Stimulated activated CD8-positive, alpha-beta memory T cell treated with anti-CD3 and anti-CD28 coated beads, Interleukin-15, amount 100 ng/mL, for 24 hours (primary cell): ENCODE data around the gene GRPR.
"Not testable (repeated sequence)": the region's sequence is repeated elsewhere in the genome, so short reads cannot be mapped to it uniquely, and the experiment has no call there.

ENCODE experiments used
- DNase-seq: peaks from one replicate; pipeline ENCODE4 v3.0.0-alpha.2; 2020; ENCODE audit warnings: low read depth

The GRPR gene

DNA sequence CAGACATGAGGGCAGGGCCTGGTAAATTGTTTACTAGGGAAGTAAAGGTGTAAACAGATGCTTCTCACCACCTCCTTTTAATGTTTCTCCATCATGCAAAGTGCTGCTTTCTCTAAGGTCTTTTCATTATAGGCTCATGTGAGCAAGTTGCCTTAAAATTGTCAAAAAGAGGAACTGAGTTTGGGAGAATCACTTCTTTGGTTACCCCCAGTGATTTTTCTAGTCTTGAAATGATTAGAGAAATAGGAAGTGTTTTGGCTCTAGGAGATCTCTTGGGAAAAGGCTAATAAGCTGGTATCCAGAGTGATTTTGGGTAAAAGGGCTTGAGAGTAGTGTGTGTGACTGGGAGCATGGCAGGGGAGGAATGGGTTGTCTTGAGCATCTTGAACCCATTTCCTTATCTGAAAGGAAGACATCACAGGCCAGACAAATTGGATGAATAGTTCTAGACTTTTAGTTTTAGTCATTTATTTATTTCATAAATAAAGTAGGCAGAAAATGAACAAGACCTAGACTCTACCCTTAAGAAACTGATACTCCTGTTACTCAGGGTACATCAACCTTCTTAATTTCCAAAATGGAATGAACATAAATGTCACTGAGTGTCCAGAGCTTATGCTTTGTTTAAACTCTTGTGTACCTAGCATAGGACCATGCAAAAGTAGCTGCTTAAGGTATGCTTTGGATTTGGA is 14.2 kb downstream of the GRPR start:
- no peak for DNase-seq

DNA sequence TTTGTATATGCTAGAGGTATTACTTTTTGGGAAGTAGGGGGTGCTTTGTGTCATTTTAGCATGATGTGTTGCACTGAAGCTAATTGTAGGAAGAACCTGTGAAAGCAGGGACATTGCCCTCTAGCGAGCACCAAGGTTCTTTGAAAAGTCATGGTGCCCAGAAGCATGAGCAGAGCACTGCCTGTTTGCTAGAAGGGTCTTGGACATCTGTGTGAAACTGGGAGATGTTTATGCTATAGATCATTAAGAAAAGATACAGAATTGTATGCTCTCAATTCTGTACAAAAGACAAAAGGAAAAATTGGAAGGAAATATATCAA is 14.7 kb downstream of the GRPR start:
- DNase-seq: no peak

DNA sequence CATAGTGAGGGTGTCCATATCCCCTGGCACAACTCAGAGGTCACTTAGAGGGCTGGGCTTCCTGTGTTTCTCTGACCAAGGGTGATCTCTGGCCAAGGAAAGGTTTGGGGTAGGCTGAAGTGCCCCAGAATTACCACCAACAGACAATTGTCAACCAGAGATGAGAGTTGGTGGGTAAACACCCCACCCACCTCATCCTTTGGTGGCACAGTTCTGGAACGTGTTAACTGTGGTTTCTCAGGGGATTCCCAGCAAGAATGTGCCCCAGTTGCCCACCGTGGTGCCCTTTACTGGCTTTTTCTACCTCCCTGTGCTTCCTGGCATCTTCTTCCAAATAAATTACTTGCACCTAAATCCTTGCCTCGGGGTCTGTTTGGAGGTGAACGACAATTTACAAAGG is 17.1 kb downstream of the GRPR start:
- DNase-seq: no peak

DNA sequence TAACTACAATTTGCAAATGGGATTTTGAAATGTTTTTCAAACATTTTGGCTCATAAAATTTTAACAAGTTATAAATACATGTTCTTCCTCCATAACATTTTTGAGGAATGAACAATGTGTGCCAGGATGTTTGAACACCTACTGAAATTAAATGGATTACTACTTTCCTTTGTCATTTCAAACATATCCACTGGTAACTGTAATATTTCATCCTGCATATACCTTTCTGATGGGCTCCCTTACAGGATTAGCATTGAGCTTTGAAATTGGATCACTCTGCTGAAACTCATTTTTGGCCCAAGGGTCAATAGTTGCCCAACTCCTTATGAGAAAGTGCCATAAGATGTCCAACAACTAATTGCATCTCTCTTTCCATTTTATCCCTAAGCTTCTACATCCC is 17.6 kb downstream of the GRPR start:
- DNase-seq: no peak

DNA sequence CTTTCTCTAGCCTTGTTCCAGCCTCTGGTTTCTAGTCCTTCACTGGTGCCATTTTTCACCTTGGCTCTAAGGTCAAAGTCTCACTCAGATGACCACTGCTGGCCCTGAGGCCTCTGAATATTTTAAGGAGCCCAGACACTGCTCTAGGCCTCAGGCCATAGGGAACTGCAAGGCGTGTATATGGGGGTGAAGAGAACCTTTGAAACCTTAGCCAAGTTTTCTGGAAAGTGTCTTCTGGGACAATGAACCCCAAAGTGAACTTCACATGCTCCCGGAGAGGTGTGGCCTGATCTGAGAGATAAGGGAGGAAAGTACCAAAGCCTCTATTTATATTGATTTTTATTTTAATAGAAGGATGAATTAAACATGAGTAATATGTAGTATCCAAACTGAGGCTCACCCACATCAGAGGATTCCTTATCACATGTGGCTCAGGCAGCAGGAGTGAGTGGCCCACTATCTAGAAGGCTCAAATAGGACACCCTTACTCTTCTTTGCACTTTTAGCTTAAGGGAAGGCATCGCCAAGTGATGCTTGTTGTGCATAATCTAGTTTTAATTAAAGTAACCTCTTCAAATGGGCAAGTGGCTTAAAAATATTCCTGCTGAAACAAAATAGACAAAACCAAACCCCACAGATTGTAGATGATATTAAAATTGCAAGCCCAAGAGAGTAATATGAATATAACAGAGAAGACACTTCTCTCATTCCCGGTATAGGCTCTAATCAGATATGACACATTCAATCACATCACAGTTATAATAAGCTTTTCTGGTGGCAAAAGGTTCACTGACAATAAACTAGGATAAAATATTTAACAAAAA is 18.3 kb downstream of the GRPR start:
- DNase-seq: no peak

DNA sequence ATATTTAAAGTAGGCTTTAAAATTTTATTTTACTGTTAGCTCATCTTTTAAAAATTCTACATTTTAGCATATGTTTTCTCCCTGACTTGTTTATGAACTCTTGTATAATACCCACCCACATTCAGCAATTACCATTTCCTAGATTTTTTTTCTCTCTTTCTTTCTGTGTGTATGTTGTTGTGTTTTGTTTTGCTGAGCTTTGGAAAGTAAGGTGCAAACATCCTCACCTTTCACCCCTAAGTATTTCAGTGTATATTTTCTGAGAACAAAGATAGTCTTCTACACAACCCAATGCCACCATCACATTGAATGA is 18.8 kb downstream of the GRPR start:
- no peak for DNase-seq

DNA sequence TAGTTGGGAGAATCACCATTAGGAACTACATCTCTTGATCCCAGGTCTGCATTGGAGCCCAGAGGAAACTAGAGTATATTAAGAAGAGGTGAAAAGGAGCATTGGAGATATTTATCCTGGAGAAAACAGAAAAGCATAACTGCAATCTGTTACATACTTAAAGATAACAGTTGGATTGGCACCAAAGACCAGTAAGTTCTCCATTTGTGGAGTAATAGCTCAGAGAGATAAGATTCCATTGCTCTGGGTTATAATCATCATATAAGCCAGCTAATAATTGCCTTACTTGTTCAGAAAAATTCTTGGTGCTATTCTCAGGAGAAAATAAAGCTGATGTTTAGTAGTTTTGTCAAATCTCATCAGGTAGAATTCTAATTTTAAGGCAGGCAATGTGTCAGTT is 20.6 kb downstream of the GRPR start:
- DNase-seq: no peak

DNA sequence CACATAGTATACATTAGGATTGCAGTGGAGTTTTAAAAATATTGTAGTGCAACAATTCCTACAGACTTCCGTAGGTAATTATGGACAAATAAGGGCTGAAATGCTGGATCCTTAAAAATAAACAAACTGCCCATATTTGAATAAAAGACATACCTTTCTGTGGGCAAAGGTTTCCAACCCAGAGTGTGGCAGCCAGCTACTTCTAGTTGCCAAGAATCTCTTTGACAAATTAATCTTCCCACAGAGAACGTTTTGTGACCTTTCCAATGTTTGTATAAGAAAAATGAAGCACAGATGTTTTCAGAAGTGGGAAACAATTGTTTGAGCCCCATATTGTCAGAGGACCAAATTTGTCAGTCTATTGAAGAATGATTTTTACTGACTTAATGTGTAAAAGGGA is 21.1 kb downstream of the GRPR start:
- no peak for DNase-seq

DNA sequence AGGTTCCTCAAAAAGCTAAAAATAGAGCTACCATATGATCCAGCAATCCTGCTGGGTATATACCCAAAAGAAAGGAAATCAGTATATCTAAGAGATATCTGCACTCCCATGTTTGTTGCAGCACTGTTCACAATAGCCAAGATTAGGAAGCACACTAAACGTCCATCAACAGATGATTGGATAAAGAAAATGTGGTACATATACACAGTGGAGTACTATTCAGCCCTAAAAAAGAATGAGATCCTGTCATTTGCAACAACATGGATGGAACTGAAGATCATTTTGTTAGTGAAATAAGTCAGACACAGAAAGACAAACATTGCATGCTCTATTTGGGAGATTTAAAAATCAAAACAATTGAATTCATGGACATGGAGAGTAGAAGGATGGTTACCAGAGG is 21.7 kb downstream of the GRPR start:
- DNase-seq: not testable (repeated sequence)

DNA sequence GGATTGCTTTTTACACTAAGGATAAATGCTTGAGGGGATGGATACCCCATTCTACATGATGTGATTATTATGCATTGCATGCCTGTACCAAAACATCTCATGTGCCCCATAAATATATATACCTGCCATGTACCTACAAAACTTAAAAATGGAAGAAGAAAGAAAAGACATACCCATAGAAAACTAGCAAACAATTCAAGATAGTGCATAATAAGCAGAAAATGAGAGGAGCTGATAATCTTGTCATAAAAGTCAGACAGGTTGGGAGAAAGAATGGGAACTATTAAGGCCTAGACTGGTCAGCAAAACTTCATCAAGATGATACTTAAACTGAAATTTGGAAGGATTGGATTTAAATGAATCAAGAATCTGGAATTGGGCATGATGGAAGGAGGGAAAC is 22.3 kb downstream of the GRPR start:
- DNase-seq: no peak

DNA sequence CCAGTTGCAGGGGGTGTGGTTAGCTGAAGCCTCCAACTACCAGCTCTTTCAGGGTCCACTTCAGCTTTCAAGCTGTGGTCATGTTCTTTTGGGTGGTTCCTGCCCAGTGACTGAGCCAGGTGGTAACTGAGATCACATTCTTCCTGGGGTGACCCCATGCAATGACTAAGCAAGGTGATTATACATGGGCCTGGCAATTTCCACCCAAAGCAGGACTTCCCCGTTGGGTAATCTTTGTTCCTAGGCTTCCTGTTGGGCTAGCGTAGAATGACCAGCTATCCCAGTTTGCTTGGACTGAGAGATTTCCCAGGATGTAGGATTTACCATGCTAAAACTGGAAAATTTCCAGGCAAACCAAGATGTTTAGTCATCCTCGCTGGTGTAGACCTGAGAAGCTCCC is 25.5 kb downstream of the GRPR start:
- no peak for DNase-seq

DNA sequence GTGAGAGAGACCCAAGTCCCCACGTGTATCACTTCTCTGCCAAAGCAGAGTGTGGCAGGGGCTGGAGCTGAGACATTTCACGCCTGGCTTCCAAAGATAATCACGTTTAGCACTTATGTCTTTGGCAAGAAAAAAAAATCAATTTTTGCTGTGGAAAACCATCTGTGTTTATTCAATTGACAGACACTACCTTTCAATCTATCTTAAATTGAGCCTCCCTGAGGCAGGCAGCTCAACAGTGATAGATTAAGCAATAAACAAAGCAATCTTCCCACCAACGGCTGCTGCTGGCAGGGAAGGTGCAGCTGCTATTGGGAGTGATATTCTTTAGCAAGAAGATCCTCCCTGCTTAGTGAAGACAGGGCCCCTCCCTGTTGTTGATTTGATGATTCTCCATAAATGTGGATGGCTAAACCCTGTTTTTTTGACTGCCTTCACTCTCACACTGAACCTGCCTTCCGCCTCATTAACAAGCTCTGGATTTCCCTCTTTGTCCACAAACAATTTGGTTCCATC is 32.3 kb downstream of the GRPR start:
- DNase-seq: no peak

DNA sequence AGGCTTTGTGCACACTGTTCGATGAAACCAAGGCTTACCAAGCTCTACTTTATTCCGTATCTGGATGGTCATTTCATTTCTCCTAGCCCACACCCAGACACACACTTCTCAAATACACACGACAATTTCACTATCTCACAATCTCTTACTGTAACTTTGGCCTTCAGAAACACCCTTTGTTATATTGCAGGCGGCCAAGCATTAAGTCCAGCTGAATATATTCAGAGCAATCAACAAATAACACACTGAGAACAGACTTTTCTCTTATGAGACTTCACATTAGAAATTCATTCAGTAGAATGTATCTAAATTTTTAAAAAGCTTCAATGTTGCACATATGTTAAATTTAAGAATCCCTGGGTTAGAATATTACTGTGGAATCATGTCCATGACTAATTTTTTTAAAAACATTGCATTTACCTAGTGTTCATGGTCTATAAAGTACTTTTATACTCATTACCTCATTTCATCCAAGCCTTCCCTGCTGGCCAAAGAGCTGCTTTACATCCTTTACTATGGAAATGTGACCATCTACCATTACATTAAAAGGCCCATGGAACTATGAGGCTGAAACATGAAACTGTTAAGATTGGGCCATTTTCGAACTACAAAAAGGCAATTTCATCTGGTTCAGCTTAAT is 33.4 kb downstream of the GRPR start:
- no peak for DNase-seq

DNA sequence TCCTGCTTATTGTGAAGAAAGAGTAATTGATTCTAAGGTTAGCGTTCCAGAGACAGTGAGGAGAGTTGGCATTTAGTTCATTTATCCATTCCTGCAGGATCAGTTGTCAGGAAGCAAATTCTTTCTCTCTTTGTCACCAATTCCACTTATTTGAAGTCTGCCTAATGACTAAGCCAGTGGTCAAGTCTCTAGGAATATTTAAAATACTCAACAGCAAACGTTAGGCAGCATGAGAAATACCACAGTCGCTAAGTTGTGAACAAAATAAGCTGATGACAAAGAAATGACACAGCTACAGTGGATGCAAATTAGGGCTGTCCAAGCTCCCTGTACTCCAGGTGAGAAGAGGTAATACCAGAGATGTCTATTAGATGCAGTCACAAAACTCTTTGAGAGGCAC is 37.4 kb downstream of the GRPR start:
- no peak for DNase-seq

DNA sequence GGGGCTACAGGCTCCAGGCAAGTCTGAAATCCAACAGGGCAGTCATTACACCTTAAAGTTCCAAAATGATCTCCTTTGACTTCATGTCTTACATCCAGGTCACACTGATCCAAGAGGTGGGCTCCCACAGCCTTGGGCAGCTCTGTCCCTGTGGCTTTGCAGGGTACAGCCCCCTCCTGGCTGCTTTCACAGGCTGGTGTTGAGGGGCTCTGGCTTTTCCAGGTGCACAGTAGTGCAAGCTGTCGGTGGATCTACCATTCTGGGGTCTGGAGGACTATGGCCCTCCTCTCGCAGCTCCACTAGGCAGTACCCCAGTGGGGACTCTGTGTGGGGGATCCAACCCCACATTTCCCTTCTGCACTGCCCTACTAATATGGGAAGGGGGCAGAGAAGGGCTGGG is 37.8 kb downstream of the GRPR start:
- DNase-seq: not testable (repeated sequence)

DNA sequence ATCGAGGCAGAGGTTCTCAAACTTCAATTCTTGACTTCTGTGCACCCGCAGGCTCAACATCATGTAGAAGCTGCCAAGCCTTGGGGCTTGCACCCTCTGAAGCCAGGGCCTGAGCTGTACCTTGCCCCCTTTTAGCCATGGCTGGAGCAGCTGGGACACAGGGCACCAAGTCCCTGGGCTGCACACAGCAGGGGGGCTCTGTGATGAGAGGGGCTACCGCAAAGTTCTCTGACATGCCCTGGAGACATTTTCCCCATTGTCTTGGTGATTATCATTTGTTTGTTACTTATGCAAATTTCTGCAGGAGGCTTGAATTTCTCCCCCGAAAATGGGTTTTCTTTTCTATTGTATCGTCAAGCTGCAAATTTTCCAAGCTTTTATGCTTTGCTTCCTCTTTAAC is 39.0 kb downstream of the GRPR start:
- no peak for DNase-seq

DNA sequence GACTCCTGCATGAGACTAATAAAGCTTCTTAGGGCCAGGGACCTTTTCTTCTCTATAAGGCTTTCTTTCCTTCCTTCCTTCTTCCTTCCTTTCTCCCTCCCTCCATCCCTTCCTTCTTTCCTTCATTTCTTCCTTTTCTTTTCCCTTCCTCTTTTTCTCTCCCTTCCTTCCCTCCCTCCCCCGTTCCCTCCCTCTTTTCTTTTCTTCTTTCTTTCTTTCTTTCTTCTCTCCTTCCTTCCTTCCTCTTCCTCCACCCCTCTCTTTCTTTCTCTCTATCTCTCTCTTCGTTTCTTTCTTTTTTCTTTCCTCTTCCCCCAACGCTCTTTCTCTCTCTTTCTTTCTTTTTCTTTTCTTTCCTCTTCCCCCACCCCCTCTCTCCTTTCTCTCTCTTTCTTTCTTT is 41.4 kb downstream of the GRPR start:
- no peak for DNase-seq

DNA sequence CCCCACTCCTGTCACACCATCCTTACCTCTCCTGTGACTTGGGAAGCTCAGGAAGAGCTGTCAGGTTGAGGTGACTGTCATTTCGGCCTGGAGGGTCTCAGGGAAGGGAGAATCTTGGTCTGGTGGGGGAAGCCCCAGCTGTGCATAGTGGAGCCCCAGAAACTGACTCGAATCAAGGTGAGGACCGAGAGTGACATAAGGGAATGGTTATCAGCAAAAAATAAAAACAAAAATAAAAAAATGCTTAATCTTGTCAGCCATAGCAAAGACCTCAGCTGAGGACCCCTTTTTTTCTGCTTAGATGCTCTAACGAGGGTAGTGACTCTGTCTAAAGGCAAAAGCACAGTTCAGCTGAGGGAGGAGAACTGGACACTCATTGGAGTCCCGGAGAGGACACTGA is 43.8 kb downstream of the GRPR start, which contains the start of gene MAGEB17:
TSS of gene MAGEB17 (plus strand) at position 301 of the 400 bp plus-strand sequence. CDS start 2,902 bp downstream, outside the sequence.
- DNase-seq: no peak

DNA sequence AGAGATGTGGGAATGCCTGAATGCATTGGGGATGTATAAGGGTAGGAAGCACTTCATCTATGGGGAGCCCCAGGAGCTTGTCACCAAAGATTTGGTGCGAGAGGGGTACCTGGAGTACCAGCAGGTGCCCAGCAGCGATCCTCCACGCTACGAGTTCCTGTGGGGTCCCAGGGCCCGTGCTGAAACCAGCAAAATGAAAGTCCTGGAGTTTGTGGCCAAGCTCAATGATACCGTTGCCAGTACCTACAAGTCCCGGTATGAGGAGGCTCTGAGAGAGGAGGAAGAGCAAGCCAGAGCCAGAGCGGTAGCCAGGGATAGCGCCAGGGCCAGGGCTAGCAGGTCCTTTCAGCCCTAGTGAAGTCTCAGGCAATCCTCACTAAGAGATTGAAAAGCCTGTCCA is 47.7 kb downstream of the GRPR start:
- no peak for DNase-seq

DNA sequence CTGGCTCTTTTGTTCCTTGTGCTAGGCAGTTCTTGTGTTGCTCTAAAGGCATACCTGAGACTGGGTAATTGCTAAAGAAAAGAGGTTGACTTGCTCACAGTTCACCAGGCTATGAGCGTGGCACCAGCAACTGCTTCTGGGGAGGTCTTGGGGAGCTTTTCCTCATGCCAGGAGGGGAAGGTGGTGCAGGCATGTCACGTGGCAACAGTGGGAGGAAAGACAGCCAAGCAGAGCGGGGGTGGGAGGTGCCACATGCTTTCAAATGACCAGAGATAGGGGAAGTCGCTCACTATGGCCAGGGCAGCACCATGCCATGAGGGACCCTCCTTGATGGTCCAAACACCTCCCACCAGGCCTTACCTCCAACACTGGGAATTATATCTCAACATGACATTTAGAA is 48.6 kb downstream of the GRPR start:
- no peak for DNase-seq

DNA sequence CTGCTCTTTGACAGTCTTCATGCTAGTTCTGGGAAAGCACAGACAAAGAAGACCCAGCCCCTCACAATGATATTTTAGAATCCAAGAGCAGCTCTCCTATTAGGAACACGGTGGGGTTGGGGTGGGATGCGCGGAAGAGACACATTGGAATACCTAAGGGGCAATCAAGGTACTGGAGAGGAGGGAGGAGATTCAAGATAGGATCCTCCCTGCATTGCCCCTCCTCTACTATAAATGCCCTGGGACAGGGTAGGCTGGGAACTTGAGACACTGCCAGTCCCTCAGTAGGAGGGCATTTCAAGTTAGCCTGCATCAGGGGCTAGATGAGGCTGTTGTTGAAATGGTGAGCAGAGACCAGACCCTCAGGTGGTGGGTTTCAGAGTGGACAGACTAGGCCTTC is 49.0 kb downstream of the GRPR start:
- no peak for DNase-seq

DNA sequence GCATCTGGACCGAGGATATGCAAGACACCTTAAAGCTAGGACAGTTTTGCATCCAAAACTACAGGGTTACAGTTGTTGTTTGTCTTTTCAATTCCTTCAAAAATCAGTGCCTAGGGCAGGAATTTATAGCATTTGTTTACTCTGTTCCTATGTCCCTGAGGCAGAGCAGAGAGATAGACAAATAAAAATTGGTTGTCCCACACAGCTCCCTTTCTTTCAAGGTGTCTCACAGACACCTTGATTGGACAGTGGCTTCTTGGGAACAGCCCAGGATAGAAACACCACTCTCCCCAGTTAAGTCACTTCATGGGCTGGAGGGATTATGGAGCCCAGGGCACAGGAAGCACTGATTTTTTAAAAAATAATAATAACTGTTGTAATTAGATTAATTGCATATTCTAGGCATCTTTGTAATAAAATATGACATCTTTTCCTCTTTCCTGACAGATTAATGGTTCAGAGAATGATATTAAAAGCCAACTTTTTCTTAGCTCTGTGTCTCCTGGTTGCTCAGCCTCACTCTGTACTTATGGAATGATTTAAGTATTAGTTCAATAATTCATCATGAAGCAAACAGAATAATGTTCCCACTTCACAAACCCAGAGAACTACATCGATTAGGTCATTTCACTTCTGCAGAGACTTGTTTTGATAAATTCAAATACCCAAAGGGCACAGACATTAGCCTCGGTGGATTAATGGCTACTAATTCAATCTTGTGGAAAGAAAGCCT is 52.1 kb downstream of the GRPR start:
- no peak for DNase-seq

DNA sequence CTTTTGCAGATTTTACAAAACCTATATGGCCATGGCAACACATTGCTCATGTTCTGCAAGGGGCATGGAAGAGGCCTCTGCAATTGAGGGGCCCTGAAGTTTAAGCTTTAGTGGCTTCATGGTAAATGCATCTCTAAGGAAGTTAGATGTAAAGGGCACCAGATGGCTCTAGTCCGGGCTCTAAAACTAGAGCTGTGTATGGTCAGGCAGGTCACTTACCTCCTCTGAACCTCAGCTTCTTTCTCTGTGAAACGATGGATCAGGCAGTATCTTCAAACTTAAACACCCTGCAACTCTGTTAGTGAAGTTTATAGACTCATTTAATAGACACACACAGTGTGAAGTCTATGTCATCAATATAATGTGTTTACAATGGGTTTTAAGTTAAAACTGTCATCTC is 53.9 kb downstream of the GRPR start:
- no peak for DNase-seq
